T-helper 9 cell (primary cell): ENCODE measurements around the gene HLA-E.
A peak's percentile ranks its signal among the peaks of the same experiment; 100 is the strongest.
"Not testable (repeated sequence)": the region's sequence is repeated elsewhere in the genome, so short reads cannot be mapped to it uniquely, and the experiment has no call there.

Source experiments
- DNase-seq: peaks from one replicate; pipeline ENCODE4 v3.0.0-alpha.2; 2020
- total RNA-seq, 2 donors: gene quantifications; one replicate each; lab custom pipeline; 2026; lab: John Stamatoyannopoulos, UW

The HLA-E gene
- 1,559 to 1,931 reads per million in 2 donors for total RNA-seq

DNA sequence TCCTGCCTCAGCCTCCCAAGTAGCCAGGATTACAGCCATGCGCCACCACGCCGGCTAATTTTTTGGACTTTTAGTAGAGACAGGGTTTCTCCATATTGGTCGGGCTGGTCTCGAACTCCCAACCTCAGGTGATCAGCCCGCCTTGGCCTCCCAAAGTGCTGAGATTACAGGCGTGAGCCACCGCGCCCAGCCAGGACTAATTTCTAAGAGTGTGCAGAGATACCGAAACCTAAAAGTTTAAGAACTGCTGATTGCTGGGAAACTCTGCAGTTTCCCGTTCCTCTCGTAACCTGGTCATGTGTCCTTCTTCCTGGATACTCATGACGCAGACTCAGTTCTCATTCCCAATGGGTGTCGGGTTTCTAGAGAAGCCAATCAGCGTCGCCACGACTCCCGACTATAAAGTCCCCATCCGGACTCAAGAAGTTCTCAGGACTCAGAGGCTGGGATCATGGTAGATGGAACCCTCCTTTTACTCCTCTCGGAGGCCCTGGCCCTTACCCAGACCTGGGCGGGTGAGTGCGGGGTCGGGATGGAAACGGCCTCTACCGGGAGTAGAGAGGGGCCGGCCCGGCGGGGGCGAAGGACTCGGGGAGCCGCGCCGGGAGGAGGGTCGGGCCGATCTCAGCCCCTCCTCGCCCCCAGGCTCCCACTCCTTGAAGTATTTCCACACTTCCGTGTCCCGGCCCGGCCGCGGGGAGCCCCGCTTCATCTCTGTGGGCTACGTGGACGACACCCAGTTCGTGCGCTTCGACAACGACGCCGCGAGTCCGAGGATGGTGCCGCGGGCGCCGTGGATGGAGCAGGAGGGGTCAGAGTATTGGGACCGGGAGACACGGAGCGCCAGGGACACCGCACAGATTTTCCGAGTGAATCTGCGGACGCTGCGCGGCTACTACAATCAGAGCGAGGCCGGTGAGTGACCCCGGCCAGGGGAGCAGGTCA, at the start of gene HLA-E:
Gene HLA-E, plus strand, starts transcription at position 429 of the 945 bp plus-strand sequence. Its CDS starts 23 bp downstream, at position 452.
- peak; percentile 74 for DNase-seq

DNA sequence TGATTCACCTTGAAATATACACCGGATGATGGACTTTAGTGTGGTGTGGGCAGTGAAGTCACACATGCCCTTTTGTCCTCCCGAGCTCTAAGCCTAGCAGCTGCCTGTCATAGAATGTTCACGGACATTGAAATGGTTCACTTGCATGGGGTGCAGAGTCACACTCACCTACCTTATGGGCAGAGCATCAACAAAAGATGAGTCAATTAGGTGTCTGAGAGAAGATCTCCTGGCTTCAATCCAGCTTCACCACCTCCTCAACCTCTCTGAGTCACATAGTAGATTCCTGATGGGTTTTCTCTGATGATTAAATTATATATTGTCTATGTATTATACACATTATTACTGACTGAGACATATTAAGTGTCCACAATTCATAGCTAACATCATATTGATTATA, 48.1 kb upstream of the HLA-E start:
- no peak for DNase-seq

DNA sequence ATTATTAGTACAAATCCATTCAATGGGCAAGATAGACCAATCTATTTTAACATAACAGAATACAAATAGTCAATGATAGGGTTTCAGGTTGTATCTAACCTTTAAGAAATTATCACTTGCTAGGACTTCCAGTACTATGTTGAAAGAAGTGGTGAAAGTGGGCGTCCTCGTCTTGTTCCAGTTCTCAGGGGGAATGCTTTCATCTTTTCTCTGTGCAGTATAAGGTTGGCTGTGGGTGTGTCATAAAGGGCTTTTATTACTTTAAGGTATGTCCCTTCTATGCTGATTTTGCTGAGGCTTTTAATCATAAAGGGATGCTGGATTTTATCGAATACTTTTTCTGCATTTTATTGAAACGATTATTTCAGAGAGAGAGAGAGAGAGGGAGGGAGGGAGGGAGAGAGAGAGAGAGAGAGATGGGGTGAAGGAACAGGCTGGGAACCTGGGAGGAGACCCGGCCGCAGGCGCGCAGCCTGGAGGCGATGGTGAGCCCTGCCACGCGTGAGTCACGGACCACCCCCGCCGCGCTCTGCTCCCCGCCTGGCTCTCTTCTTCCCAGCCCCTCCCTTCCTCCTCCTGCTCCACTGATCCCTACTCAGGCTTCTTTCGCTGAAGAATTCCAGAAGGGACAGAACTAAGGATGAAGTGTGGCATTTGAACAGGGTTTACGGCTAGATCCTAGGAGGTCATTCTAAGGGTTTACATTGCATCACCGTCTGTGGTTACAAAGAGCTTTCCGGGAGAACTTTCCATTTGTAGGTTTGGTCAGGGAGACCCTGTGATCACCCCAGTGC, 45.5 kb upstream of the HLA-E start:
- DNase-seq: no peak

DNA sequence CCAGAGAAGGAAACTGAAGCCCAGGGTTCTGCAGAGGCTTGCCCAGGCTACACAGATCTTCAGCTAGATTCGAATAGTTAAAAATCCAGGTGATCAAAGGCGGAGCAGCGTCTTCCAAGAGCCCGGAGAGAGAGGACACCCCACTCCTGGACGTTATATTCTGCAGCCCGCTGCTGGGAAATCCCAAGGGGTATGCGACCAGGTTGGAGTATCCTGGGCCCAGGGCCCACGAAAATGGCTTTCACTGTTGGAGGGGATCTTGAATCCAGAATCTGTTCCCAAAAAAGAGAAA, 44.9 kb upstream of the HLA-E start:
- no peak for DNase-seq

DNA sequence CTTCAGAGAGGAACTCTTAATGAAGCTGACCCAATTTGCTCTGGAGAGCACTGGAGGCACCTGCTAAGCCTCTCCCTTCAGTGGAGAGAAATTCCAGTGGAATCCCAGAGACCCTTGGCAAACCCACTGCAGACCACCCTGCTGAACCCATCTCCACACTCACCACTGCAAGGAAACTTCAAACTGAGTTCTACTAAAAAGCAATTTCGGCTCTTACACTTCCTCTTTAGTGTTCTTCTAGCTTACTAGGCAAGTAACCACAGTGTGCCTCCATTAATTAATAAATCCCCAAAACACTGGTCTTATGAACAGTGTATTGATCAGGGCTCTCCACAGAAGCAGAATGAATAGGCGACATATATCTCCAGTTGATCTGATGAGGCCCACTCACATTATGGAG, 43.0 kb upstream of the HLA-E start:
- DNase-seq: no peak

GRCh38 chr6:30447237-30447636, 42.1 kb upstream of the HLA-E start:
- DNase-seq: no peak

DNA sequence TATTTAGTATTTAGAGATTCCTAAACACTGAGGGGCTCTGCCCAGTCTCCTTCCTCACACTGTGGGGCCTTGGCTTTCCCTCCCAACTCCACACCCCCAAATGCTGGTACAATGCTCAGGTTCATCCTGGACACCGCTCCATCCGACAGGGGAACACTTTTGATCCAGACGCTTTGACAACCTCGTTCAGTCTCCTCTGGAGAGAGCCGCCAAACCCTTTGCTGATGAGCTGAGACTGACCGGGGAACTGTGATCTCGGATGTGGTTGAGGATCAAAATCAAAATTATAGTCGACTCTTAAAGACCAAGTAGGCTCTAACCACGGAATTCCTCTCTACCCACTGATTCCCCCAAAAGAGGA, 38.8 kb upstream of the HLA-E start:
- DNase-seq: no peak

- no peak for DNase-seq
Observed at GRCh38 chr6:30450909-30451841, 38.1 kb upstream of the HLA-E start.

DNA sequence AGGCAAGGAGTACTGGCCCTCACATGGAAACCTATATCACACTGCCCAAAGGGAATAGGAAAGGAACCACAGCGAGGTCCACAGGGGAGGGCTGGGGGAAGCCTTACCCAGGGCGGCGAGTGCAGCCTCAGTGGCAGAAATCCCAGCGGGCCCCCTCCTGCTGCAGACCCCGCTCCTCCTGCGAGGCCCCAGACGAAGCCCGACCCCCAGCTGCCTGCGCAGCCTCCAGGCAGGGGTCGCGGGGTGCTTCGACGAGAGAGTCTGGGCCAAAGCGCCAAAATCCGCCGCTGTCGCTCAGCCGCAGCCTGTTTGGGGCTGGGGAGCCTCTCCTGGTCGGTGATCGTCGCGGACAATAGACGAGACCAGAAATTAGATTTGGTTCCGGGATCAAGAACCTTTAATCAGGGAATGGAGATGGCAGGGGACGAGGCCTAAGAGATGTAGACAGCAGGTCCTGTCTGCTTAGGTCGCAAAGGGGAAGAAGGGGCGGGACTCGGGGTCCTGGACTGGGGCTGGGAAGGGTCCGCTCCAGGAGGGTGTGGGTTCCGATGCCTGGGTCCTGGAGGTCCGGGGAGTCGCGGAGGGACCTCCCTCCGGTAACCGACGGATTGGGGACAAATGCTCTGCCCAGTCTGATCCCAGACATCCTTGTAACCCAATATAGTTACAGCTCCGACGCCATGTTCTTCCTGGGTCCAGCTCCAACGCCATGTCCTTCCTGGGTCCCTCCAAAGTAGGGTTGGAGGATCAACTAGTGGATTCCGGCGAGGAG, 36.4 kb upstream of the HLA-E start:
- DNase-seq: no peak

GRCh38 chr6:30453508-30454116, 35.7 kb upstream of the HLA-E start:
- DNase-seq: peak; percentile 92

DNA sequence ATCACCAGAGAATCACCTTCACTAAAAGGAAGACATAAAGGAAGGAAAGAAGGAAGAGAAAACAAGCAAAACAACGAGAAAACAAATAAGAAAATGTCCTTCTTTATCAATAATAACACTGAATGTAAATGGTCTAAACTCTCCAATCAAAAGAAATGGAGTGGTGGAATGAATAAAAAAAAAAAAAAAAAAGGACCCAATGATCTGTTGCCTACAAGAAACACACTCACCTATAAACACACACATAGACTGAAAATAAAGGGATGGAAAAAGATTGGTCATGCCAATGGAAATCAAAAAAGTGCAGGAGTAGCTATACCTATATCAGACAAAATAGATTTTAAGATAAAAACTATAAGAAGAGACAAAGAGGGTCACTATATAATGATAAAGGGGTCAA, 30.2 kb upstream of the HLA-E start:
- no peak for DNase-seq

DNA sequence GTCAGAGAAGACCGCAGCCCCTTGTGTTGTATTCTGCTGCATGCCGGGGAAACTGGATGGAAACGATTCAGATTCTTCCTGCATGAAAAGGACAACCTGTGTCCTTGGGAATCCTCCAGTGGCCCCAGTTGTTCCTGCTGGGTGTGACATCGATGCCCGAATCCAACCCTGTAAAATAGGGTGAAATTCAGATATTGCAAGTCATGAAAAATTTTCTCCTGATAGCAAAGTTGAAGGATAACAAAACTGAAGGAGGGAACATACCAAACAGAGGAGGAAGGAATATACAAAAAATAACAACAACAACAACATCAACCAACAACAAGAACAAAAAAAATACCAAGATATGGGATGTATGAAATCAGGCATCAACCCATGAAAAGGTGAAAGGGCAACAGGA, 28.3 kb upstream of the HLA-E start:
- no peak for DNase-seq

GRCh38 chr6:30462482-30462881, 26.8 kb upstream of the HLA-E start:
- DNase-seq: no peak

GRCh38 chr6:30463242-30463641, 26.1 kb upstream of the HLA-E start:
- DNase-seq: no peak

DNA sequence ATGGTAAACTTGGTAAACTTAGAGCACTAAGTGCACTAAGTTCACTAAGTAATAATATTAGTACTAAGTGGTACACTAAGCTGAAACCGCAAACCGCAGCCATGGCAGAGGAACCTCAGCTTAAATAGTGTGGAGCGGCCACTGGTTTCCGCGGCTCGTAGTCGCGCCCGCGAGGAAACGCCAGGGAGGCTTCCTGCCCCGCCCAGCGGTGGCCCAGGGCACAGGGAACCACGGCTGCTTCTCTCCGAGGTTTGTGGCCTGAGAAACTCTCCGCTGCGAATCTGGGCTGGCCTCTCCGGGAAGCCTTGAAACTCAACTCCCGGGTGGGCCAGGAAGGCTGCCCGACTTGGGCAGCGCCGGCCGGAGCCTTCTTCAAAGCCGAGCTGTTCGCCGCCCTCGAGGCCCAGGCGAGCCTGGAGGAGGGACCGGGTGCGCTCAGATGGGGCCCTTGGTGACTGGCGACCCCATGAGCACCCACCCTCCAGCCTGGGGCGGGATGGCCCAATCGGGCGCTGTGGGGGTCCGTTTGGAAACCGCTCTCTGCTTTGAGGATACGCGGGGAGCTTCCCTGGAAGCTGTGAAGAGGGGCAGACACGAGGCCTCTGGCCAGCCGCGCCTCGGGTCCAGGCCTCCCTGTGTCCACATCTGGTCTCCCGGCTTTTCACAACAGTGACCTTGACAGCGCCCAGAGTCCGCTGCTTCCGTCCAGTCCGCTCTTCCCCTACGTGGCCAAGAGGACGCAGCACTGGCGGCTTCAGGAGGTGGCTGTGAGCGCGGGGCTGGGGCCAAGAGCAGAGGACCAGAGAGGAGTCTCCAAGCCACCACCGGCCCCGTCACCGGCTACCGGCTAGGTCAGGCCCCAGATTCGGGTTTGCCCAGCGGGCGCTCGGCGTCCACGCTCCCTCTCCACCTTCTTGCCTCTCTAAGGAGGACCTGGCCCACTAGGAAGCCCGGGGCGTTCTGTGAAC, 25.4 kb upstream of the HLA-E start:
- DNase-seq: peak; percentile 64

DNA sequence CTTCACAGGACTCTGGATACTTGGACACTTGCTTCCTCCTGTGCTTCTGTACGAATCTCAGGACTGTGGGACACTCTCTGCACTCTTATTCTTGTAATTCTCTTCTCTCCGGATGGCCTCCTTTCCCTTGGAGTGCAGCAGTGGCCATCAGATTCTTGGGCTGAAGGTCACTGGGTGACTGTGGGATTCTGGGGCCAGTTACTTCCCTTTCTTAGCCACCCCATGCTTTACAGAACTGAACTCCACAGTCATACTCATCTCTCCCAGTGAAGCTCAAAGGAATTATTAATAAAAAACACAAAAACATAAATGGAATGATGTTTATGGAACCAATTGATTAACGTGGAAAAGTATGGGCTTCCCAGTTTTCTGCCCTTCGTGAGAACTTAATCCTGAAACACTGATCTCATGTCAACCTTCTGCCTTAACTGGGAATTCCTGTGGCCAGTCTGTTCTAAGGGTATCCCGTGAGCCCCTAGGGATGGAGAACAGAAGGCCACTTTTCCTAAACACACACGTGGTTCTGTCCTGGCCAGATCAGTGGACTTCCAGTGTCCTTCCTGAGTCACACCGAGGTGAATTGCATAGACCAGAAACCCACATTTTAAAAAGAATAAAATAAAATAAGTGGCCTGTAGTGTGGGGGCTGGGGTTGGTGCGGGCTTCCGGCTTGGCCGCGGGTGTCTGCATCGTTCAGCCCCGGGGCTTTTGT, 23.6 kb upstream of the HLA-E start:
- no peak for DNase-seq

DNA sequence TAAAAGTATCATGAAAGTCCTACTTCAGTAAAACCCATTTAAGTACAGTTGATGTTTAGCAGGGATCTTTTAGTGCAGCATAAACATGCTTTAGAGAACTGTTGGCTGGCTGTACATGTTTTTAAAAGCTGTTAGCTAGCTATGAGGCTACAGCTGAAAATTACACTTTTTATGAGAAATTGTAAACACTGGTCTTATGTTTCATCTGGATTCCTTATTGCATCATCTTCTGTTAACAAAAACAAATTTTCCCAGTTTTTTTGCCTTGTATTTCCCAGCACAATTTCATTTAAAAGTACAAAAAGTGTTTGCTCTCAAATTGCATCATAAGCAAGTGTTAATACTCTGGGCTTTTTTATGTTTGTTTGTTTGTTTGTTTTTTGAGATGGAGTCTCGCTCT, 18.3 kb upstream of the HLA-E start:
- DNase-seq: no peak

- DNase-seq: not testable (repeated sequence)
Observed at GRCh38 chr6:30475116-30475515, 14.2 kb upstream of the HLA-E start.

- peak; percentile 65 for DNase-seq
Observed at GRCh38 chr6:30480536-30481156, 8.7 kb upstream of the HLA-E start.
